HEK293T (cell line): ENCODE measurements around the gene KCNJ16.

Source experiments
- CTCF ChIA-PET: fragments of 350-600 bp; formaldehyde crosslinking; extraction: SDS; loops from one replicate; lab custom pipeline; 2021; ENCODE audit warnings: antibody characterized with exemption, inconsistent platforms; lab: Yijun Ruan, JAX
- POLR2A ChIA-PET: fragments of 350-600 bp; formaldehyde crosslinking; extraction: SDS; loops from one replicate; lab custom pipeline; 2020; ENCODE audit warnings: antibody characterized with exemption, inconsistent platforms; lab: Yijun Ruan, JAX
- DNase-seq: peaks from one replicate; pipeline ENCODE4 v3.0.0; 2012; ENCODE audit warnings: mixed read lengths; ENCODE audit errors: extremely low spot score
- ARNT ChIP-seq: fragments of 450-650 bp; IDR thresholded peaks from 2 replicates; pipeline ENCODE4 v1.6.1; 2017; ENCODE audit warnings: mild to moderate bottlenecking
- BHLHE40 ChIP-seq: fragments of 450-650 bp; IDR thresholded peaks from 2 replicates; pipeline ENCODE4 v1.6.1; 2016; ENCODE audit warnings: mild to moderate bottlenecking, moderate library complexity, borderline replicate concordance
- CTBP1 ChIP-seq: fragments of 450-650 bp; IDR thresholded peaks from 2 replicates; pipeline ENCODE4 v1.6.1; 2016; ENCODE audit warnings: borderline replicate concordance
- ELF4 ChIP-seq: fragments of 450-650 bp; IDR thresholded peaks from 2 replicates; pipeline ENCODE4 v1.6.1; 2017; ENCODE audit warnings: antibody characterized with exemption
- FOXA1 ChIP-seq: fragments of 450-650 bp; IDR thresholded peaks from 2 replicates; pipeline ENCODE4 v1.6.1; 2016; ENCODE audit warnings: mild to moderate bottlenecking
- FOXK2 ChIP-seq: fragments of 450-650 bp; IDR thresholded peaks from 2 replicates; pipeline ENCODE4 v1.6.1; 2016; ENCODE audit warnings: mild to moderate bottlenecking
- FOXM1 ChIP-seq: fragments of 450-650 bp; IDR thresholded peaks from 2 replicates; pipeline ENCODE4 v1.6.1; 2017; ENCODE audit warnings: mild to moderate bottlenecking, borderline replicate concordance
- HDGF ChIP-seq: fragments of 450-650 bp; IDR thresholded peaks from 2 replicates; pipeline ENCODE4 v1.6.1; 2017; ENCODE audit warnings: antibody characterized with exemption, borderline replicate concordance
- L3MBTL2 ChIP-seq: fragments of 450-650 bp; conservative IDR thresholded peaks from 2 replicates; pipeline ENCODE4 v1.6.1; 2016; ENCODE audit warnings: mild to moderate bottlenecking
- LEF1 ChIP-seq: fragments of 450-650 bp; IDR thresholded peaks from 2 replicates; pipeline ENCODE4 v1.6.1; 2017; ENCODE audit warnings: mild to moderate bottlenecking, borderline replicate concordance
- NFRKB ChIP-seq: fragments of 450-650 bp; IDR thresholded peaks from 2 replicates; pipeline ENCODE4 v1.6.1; 2016; ENCODE audit warnings: mild to moderate bottlenecking, moderate library complexity
- SP1 ChIP-seq: fragments of 450-650 bp; IDR thresholded peaks from 2 replicates; pipeline ENCODE4 v1.6.1; 2017
- SUZ12 ChIP-seq: fragments of 450-650 bp; IDR thresholded peaks from 2 replicates; pipeline ENCODE4 v1.6.1; 2016; ENCODE audit warnings: mild to moderate bottlenecking
- TARDBP ChIP-seq: fragments of 450-650 bp; IDR thresholded peaks from 2 replicates; pipeline ENCODE4 v1.6.1; 2016
- ZNF384 ChIP-seq: fragments of 450-650 bp; IDR thresholded peaks from 2 replicates; pipeline ENCODE4 v1.6.1; 2016
- TF ChIP-seq, protein P1 (sequence below): fragments of 450-650 bp; IDR thresholded peaks from 2 replicates; pipeline ENCODE4 v1.6.1; 2016

KCNJ16 gene

DNA sequence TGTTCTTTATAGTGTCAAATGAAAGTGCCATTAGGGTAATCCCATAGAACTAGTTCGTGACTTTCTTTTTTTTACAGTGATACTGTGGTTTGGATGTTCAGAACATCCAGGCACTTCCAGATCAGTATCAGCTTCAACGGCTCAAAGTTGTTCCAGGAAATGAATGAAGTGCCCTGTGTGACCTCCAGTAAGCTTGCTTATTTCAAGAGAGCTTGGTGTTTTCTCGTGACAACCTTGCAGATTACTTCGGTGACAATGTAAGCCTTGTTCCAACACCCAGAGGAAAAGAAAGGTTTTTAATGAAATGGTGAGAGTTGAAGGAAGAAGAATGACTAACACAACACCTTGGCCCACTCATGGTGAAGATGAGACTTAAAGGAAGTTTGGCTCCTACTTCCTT lies 16.0 kb upstream of the KCNJ16 start:
- POLR2A ChIA-PET, result no interaction called here
- CTCF ChIA-PET, result no interaction called here
- TF ChIP-seq FOXM1 (no peak), FOXA1 (no peak), ZNF384 (no peak), SUZ12 (no peak), TARDBP (no peak), SP1 (no peak), HDGF (no peak), CTBP1 (no peak), BHLHE40 (no peak), NFRKB (no peak), L3MBTL2 (no peak), FOXK2 (no peak), LEF1 (no peak), ELF4 (no peak), ARNT (no peak)
- TF ChIP-seq, protein P1, sequence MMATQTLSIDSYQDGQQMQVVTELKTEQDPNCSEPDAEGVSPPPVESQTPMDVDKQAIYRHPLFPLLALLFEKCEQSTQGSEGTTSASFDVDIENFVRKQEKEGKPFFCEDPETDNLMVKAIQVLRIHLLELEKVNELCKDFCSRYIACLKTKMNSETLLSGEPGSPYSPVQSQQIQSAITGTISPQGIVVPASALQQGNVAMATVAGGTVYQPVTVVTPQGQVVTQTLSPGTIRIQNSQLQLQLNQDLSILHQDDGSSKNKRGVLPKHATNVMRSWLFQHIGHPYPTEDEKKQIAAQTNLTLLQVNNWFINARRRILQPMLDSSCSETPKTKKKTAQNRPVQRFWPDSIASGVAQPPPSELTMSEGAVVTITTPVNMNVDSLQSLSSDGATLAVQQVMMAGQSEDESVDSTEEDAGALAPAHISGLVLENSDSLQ, result no peak
- no peak for DNase-seq

DNA sequence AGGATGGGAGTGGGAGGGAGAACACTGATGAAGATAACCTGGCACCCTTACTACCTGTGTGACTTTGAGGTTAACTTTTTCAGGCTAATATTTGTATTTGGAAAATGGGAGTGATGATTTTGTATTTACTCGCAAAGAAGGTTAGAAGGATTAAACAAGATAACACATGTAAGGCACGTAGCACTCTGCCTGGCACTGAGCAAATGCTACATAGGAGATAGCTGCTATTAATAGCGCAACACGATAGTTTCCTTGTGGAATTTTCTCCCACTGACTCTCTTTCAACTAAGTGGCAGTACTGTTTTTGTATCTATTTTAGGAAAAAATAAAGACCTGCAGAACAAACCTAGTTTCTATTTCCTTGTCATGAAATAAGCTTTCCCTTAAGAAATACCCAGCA lies 15.4 kb upstream of the KCNJ16 start:
- ChIA-PET CTCF (no interaction called here), POLR2A (no interaction called here)
- TF ChIP-seq LEF1 (no peak), L3MBTL2 (no peak)
- no peak for DNase-seq

GRCh38 chr17:70060415-70060814 lies 14.6 kb upstream of the KCNJ16 start:
- ChIA-PET POLR2A (interaction anchor here (0.6 kb wide), 1 partner anchor 251 kb away, joined by 3 read pairs; no protein-coding TSS in a partner anchor), CTCF (no interaction called here)
- no peak for DNase-seq
- TF ChIP-seq CTBP1 (no peak), SP1 (no peak), LEF1 (no peak)

DNA sequence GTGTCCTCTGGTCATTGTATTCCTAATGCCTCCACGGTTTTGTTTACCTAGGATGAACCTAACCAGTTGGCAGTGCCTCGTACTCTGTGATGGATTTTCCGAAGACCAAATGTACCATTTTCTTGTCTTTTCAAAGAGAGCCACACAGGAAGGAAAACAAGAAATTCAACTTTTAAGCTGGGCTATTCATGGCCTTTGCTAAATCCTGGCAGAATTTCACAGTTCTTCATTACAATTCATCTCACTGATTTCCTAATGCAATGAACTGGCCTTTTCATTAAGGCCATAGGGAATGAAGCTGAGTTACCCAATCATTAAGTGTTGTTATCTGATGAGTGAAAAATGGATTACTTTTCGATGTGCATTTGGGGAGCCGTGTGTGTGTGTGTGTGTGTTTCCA lies 7.9 kb upstream of the KCNJ16 start:
- TF ChIP-seq HDGF (no peak), L3MBTL2 (no peak), SP1 (no peak), SUZ12 (no peak), FOXK2 (no peak), BHLHE40 (no peak), ARNT (no peak), TARDBP (no peak), FOXA1 (no peak), ZNF384 (no peak), CTBP1 (no peak), ELF4 (no peak)
- TF ChIP-seq, protein P1, result no peak
- CTCF ChIA-PET, result no interaction called here
- POLR2A ChIA-PET, result no interaction called here
- no peak for DNase-seq

DNA sequence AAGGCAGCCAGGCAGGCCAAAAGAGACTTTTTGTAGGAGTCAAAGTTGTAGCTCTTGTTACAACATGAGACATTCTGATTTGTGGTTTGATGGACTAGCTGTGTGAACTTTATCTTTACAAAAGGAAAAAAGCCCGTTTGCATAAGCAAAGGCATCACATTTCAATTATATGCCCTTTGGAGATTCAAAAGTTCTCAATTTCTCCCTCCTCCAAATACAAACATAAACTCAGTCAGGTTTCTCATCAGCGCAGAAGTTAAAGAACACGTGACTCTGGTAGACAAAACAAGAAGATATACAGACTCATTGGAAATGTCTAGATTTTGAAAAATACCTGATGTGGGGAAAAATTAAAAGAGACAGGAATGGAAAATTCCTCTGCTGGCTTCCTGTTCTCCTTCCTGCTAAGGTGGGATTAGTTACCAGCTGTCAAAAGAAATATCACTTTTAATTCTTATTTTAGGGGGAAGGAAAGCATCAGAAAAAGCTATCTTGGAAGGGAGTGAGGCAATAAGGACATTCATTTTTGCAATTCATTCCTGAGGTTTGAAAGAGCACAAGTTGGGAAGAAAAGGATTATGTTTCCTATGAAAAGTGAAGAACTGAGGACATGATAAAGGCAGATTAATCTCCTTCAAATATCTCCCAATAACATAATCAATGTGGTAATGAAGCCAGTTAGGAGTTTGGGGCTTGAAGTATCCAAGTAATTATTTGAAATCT lies 4.6 kb upstream of the KCNJ16 start:
- DNase-seq, result no peak
- TF ChIP-seq HDGF, result no peak
- no peak for TF ChIP-seq ELF4
- no peak for TF ChIP-seq NFRKB
- no peak for TF ChIP-seq SUZ12
- no peak for TF ChIP-seq SP1
- ChIA-PET POLR2A (no interaction called here), CTCF (no interaction called here)

DNA sequence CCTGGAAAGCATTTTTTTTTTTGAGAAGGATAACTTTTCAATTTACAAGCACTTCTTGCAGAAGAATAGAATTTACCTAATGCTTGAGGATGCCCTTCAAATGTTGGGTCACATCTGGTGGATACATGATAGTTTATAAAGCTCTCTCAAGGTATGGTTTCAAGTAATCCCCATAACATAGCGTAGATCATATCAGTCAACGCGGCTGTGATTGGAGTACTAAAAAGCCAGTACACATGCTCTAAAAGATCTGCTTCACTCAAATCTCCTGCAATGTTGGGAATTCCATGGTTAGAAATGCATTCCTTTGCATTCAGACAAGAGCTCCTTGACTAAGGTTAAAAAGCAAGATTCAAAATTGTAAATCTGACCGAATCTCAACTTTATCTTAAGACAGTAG lies 3.9 kb upstream of the KCNJ16 start:
- DNase-seq, result no peak
- CTCF ChIA-PET, result no interaction called here
- POLR2A ChIA-PET, result no interaction called here
- TF ChIP-seq TARDBP, result no peak
- TF ChIP-seq ARNT, result no peak
- TF ChIP-seq, protein P1, result no peak
- TF ChIP-seq SUZ12, result no peak
- no peak for TF ChIP-seq FOXM1
- no peak for TF ChIP-seq L3MBTL2
- TF ChIP-seq BHLHE40, result no peak
- no peak for TF ChIP-seq FOXK2
- TF ChIP-seq SP1, result no peak
- no peak for TF ChIP-seq NFRKB
- no peak for TF ChIP-seq ELF4
- TF ChIP-seq CTBP1, result no peak
- no peak for TF ChIP-seq ZNF384

GRCh38 chr17:70071620-70072019 lies 3.4 kb upstream of the KCNJ16 start:
- no peak for DNase-seq
- CTCF ChIA-PET, result interaction anchor here (0.7 kb wide), 1 partner anchor 70 kb away, joined by 3 read pairs; no protein-coding TSS in a partner anchor
- POLR2A ChIA-PET, result no interaction called here
- TF ChIP-seq ARNT, result no peak
- no peak for TF ChIP-seq FOXM1
- TF ChIP-seq, protein P1, result no peak
- no peak for TF ChIP-seq SUZ12
- TF ChIP-seq FOXK2, result no peak
- TF ChIP-seq BHLHE40, result no peak
- no peak for TF ChIP-seq NFRKB
- no peak for TF ChIP-seq ELF4
- TF ChIP-seq SP1, result no peak
- TF ChIP-seq LEF1, result no peak
